GM18867 (cell line): Measurements from ENCODE around the gene SOAT2.
"Not testable (repeated sequence)": the region's sequence is repeated elsewhere in the genome, so short reads cannot be mapped to it uniquely, and the experiment has no call there.

ENCODE experiments used
- ATAC-seq: cut with Tn5 transposase; IDR thresholded peaks from one replicate; pipeline ENCODE4 v1.9.1; 2021; ENCODE audit warnings: mild to moderate bottlenecking, moderate library complexity; ENCODE audit not compliant: unreplicated experiment

The SOAT2 gene

DNA sequence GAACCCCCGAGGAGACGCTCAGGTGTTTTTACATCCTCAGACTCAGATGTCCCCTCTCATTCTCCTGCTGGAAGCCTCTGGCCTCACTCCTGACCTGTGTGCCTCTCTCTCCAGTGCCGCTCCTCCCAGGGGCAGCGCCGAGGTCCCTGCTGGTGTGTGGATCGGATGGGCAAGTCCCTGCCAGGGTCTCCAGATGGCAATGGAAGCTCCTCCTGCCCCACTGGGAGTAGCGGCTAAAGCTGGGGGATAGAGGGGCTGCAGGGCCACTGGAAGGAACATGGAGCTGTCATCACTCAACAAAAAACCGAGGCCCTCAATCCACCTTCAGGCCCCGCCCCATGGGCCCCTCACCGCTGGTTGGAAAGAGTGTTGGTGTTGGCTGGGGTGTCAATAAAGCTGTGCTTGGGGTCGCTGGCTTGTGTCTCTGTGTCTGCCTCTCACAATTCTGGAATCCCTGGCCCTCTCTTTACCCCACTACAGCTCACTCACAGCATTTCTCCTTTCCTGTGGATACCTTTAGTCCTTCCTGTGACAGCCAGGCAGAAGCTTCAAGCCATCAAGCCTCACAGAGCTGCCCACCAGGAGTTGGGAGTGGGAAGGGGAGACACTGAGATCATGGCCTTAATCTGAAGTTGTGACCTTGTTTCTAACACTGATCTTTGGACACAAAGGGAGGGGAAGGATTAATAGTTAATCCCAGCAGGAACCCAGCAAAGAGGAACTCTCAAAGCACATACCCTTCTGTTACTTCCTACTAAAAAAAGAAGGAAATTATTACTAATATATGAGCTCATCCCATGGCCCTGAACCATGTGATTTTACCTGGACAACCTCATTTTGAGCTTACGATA, 1.1 kb upstream of the SOAT2 start:
- no peak for ATAC-seq

DNA sequence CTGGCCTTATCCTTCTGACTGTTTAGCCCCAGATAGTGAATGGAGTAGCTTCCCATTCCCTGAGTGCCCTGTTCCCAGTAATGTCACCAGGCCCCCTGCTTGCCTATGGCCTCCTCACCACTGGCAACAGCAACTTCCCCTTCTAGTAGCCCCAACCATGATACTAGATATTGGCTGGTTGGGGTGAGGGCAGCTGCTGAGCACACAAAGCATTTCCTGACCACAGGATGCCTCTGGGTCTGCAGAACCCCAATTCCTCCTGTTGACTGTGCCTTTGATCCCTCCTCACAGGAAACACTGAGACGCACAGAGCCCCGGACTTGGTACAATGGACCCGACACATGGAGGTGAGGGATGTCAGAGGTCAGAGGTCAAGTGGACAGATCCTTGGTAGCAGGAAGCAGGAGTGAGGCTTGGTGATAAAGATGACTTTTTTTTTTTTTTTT, 597 bp downstream of the SOAT2 start:
- no peak for ATAC-seq

DNA sequence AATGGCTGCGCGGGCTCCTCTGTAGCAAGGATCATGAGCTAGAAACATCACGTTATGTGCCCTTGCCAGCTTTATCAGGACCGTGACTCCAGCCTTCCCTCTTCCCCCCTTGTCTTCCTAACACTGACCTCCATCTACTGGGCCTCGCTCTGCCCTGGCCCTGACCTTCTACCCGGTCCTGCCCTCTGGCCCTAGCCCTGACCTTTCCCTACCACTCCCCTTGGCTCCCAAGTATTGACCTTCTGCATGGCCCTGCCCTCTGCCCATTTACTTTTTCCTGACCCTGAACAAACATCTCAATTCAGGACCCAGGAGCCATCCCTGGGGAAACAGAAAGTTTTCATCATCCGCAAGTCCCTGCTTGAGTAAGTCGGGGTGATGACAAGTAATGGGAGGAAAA, 2.0 kb downstream of the SOAT2 start:
- ATAC-seq = no peak

DNA sequence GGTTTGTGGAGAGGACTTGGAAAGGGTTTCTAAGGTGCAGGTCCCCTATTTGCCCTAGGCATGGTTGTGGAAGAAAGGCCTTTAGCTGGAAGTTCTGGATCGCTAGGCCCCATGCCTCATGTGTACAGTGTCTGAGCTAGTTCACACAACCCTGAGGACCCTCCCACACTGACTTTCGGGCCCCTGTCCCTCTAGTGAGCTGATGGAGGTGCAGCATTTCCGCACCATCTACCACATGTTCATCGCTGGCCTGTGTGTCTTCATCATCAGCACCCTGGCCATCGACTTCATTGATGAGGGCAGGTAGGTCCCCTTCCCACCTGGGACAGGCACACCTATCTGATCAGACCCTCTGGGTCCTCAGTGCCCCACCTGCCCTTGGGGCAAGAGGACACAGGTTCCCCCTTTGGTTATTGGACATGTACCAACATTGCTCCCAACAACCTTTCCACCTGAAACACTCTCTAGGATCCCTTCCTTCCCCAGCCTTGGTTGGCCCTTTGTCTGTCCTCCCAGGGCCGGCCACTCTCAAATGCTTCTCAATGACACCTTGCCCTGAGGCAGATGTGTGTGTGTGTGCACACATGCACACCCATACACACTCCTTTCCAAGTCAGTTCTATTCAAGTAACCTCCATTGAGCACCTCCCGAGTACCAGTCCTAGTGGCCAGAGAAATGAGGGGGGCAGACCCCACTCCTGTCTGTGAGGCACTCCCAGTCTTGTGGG, 2.6 kb downstream of the SOAT2 start:
- ATAC-seq = no peak

DNA sequence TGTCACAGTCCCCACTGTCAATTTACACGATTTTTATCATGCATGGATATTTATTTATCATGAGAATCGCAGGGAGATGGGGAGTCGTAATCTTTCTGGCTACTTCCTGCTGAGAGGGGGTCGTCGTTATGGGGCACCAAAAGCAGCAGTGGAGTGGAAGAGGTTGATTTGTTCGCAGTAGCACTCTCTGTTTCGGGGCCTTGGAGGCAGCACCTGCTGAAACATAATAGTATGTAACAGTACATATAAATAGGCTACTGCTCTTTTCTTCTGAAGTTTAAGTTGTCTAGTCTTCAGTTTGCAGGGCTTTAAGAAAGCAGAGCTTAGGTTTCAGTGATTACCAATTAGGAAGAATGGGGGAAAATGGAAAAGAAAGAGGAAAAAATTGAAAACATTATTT, 3.8 kb downstream of the SOAT2 start:
- no peak for ATAC-seq

DNA sequence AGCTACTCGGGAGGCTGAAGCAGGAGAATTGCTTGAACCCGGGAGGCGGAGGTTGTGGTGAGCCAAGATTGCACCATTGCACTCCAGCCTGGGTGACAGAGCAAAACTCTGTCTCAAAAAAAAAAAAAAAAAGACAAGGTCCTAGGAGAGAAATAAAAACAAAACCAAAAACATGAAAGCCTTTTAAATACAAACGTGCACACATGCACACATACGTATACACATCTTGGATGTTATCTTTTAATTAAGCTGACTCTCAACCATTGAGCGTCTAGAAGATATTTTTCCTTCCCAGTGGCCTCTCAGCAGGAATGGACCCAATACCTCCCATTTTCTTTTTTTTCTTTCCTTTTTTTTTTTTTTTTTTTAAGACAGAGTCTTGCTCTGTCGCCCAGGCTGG, 9.1 kb downstream of the SOAT2 start:
- ATAC-seq = not testable (repeated sequence)

DNA sequence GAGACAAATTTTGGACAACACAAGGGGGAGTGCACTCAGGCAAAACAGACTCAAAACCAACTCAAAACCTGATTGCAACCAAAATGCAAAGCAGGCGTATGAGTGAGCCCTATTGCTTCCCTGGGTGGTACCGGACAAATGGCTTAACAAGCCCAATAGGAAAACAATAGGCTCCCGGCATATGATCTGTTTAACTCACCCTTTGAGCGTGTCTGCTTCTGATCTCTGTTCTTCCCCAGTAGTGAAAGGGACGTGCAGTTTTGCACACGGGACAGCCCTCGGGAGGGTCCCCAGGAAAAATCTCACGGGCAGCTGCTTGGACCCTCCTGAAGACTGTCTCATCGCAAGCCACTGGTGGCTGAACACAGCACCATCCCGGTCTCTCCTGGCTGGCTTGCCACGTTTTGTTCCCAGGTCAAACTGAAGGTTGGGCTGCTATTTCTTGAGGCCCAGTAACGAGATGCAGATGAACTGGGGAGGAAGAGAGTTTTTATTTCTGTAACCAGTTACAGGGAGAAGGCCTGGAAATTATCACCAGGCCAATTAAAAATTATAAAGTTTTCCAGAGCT, 9.9 kb downstream of the SOAT2 start:
- ATAC-seq = no peak

DNA sequence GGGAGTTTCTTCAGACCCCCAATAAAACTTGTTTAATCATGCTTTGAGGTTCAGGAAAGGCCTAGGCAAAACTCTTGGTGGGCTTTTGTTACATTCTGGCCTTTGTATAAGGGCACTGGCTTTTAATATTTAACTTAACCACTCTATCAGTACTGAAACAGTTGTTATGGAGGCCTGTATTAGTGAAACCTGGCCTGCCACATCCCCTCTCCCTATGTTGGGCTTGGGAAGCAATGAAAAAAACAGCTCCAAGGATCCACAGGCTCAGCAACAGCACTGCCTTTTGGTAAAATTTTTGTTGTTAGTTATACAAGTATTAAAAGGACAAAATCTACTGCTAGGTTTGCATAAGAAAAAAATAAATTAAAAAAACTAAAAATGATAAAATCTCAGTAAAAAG, 10.7 kb downstream of the SOAT2 start:
- no peak for ATAC-seq

DNA sequence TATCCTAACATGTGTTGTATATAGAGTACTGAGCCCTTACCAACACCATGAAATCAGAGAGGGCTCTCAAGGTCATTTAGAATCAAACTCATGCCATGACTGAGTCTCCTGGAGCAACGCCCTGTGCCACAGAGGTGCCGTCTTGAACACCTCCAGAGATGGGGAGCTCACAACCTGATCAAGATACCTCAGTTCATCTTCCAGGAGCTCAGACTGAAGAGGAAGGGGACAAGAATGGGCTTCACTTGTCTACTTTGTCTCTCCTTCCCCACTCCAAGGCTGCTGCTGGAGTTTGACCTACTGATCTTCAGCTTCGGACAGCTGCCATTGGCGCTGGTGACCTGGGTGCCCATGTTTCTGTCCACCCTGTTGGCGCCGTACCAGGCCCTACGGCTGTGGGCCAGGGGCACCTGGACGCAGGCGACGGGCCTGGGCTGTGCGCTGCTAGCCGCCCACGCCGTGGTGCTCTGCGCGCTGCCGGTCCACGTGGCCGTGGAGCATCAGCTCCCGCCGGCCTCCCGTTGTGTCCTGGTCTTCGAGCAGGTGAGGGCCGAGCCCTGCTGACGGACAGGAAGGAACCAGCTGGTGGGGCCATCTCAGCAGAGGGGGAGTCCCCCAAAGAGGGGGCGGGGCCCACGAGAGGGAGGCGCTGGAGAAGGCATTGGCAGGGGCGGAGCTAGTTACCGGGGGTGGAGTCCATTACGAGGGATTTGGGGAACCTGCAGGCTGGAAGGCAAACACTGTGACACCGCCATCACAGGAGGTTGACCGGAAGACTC, 12.0 kb downstream of the SOAT2 start:
- ATAC-seq = no peak

DNA sequence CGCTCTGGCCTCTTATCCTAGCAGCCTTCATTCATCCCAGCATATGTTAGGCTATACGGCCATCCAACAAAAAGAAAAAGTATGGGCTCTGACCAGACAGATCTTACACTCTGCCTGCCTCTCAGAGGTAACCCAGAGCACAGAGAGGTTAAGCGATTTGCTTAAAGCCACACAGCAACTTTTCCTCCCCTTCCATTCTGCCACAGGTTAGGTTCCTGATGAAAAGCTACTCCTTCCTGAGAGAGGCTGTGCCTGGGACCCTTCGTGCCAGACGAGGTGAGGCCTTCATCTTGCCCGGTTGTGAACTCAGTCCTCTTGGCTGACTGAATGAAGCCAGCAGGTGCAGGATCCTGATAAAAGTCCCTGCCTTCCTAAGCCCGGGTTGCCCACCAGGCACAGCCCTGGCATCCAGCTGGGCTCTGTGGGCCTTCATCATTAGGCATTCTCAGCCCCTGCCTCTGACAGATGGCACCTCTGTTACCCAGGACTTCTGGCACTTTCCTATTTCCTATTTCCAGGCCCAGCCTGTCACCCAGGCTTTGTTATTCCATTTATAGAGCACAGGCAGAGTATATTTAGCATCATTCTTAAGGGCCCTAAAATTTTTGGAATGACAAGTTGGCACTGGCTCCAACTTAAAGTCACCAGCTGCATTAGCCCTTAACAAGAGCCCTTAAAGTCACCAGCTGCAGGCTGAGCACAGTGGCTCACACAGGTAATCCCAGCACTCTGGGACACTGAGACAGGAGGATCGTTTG, 12.8 kb downstream of the SOAT2 start:
- ATAC-seq = no peak

DNA sequence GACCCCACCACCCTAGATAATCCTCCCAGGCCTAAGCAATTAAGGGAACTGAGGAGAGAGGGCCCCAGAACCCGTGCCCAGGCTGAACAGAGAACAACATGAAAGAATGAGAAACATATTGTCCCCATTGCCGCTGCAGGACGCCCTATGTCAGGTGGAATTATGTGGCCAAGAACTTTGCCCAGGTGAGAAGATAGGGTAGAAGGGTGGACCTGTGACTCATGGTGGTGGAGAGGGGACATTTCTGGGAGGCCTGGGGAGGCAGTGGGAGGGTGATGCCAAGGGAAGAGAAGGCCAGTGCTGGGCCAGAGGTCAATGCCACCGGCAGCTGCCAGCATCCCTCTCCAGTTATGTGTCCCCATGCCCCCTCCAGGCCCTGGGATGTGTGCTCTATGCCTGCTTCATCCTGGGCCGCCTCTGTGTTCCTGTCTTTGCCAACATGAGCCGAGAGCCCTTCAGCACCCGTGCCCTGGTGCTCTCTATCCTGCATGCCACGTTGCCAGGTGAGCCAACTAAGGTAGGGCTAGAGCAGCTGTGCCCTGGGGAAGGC, 15.5 kb downstream of the SOAT2 start:
- no peak for ATAC-seq

DNA sequence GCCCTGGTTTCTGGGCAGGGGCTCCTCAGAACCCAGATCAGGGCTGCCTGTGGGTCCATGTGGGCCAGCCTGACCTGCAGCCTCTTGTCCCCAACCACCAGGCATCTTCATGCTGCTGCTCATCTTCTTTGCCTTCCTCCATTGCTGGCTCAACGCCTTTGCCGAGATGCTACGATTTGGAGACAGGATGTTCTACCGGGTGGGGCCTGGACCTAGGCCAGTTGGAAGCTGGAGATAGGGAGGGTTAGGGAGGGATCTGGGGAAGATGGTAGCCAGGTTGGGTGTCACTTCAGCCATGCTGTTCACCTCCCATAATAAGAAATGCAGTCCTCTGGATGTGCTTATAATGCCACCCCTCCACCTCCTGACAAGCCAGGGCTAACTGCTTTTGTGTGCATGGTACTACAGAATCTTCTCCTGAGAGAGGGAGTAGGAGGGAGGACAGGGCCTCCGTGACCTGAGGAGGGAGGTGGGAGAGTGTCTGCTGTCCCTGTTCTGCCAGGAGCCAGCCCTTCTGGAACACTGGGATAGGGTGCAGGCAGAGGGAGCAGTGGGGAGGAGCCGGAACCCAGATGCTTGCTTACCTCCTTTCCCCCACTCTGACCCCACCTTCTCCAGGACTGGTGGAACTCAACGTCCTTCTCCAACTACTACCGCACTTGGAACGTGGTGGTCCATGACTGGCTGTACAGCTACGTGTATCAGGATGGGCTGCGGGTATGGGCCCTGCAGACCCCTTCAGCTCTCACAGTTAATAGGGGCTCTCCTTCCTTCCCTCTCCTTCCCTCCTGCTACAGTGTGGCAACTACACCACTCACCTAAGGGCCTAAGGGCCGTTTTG, 17.6 kb downstream of the SOAT2 start:
- no peak for ATAC-seq

DNA sequence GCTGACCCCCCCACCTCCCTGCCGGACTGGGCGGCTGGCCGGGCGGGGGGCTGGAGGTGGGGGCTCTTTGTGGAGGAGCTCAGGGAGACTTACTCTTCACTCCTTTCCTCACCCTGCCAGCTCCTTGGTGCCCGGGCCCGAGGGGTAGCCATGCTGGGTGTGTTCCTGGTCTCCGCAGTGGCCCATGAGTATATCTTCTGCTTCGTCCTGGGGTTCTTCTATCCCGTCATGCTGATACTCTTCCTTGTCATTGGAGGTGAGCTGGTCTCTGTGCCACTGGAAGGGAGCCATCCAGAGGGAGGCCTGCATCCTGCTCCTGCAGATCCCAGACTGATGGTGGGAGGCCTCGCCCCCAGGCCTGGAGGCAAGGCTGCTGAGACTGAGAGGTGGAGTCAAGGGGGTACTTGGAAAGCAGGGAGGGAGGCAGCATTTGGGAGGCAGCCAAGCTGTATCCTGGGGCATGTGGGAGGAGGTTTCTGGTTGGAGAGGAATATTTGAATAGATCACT, 19.7 kb downstream of the SOAT2 start:
- no peak for ATAC-seq

DNA sequence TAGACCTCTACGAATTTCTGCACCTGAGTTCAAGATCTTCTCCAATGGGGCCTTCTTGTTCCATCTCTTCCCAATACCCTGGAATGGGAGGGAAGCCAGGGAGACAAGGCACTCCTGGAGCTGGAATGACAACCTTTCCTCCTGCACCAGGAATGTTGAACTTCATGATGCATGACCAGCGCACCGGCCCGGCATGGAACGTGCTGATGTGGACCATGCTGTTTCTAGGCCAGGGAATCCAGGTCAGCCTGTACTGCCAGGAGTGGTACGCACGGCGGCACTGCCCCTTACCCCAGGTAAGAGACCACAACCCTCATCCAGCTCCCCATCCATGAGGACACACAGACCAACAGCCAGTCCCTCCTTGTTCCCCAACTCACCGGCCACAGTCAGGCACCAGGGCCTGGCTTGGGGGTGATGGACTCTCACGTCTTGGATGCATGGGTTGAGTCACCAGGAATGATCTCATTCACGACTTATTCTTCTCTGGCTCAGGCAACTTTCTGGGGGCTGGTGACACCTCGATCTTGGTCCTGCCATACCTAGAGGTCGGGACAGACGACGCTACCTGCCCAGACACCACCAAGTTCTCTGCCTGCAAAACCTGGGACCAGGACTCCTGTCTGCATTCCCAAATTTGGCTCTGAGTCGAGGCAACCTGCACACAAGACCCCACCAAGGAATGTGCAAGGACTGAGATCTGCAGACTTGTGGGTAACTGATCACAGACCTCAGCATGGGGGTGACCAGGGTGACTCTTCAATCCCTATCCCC, 20.5 kb downstream of the SOAT2 start:
- ATAC-seq = no peak

DNA sequence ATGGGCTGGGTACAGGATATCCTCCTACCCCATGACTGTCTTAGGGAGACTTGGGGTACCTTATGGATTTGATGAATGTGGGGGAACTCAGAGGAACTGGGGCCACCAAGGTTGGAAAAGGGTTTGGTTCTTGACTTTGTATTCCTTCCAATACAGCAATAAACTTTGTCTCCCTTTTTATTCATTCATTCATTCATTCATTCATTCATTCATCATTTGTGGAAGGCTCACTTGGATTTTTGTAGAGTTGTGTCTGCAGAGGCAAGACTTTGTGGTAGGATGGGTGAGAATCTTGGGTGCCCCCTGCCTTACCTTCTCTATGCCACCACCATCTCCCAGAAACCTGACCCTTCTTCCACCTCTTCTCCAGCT, 21.1 kb downstream of the SOAT2 start:
- no peak for ATAC-seq

DNA sequence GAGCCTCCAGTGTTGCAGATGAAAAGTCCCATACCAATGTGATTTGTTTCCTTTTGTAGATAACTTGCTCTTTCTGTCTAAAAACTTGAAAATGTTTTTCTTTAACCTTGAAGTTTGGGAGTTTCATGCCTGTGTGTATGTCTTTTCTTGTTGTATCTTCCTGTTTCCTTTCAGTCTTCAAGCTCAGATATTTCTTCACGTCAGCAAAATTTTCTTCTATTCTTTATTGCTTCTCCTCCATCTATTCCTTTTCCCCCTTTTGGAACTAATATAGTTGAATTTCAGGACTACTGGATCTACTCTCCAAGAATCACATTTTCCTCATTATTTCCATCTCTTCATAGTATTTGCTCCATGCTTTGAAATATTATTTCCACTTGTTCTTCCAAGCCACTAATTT, 23.9 kb downstream of the SOAT2 start:
- ATAC-seq = no peak

DNA sequence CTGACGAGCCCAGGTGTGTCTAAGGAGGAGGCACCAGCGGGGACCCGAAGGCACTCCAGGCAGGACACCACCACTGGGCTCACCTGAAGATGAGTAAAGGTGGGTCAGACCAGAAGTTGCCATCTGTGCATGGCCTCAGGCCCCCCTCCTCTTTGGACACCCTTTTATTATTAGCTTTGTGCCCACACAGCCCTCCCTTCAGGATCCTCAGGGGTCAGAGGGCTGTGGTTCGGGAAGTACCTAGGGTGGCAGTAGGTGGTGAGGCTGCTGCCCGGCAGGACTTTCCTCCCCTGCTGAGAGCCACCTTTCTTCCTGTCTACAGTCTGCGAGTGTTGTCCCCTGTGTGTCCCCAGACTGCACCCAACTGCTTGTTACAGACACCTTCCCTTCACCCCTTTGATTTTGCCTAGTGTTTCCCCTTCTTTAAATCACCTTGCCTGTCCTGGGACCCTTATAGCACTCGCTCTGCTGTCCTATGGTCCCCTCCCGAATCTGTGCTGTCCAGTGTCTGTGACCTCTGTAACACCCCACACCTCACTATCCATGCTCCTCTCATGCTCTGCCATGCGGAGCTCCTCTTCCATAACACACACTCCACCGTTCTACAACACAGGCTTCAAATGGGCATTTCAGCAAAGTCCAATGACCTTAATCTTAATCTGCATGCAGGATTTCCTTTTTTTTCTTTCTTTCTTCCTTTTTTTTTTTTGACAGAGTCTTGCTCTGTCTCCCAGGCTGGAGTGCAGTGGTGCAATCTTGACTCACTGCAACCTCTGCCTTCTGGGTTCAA, 25.7 kb downstream of the SOAT2 start:
- no peak for ATAC-seq

DNA sequence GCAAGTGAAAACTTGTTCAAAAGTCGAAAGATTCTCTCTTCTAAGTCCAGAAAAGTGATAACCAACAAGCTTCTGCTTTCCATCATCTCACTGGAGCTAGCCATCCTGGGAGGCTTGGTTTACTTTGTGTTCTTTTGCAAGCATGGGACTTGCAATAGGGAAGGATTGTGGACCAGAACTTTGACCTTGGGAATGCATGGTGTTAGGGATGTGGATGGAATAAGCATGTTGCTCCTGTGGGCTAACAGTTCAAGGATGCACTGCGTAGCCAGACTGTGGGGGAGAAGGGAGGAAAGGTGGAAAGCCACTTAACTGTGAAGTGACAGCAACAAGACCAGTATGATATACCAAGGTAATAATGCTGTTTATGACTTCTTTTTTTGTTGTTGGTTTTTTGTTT, 28.6 kb downstream of the SOAT2 start:
- ATAC-seq = no peak
